ENCODE data around the gene PRPF38A. TPM values are rescaled to one million over a fixed set of nuclear protein-coding genes. Genes with fewer than 3 reads are reported as not detected.
A peak's percentile ranks its signal among the peaks of the same experiment; 100 is the strongest.

The PRPF38A gene
- total RNA-seq, 6 donors from 2014 or later = 2.7 to 39.6 (median 16.3) TPM

GRCh38 chr1:52364235-52364839 lies 40.1 kb upstream of the PRPF38A start:
- TF ChIP-seq POLR2A (IDR thresholded peaks at IDR 0.05) (no peak), CTCF (IDR thresholded peaks at IDR 0.05) (no peak), EP300 (IDR thresholded peaks at IDR 0.05) (no peak), POLR2AphosphoS5 (IDR thresholded peaks at IDR 0.05) (no peak)
- H3K4me3 ChIP-seq = peak overlapping the region in 2 of 4 donors; percentile 67 to 94
- H3K27ac ChIP-seq = peak overlapping the region; percentile 93 to 97 (median 95)
- no peaks in the 10 kb centered on the region for H3K9me3 ChIP-seq
- H3K36me3 ChIP-seq = peaks cover 24 to 48% (median 37%) of the 10 kb centered on the region in 4 donors
- peaks cover 18 to 30% (median 20%) of the 10 kb centered on the region in 4 donors for H3K4me1 ChIP-seq
- DNase-seq (no peak), ATAC-seq (ENCODE audit: low FRiP score in 2 of 2) (no peak)
- no peaks in the 10 kb centered on the region for H3K27me3 ChIP-seq
- WGBS, 2 donors = 58 to 85% methylated on average over 2 to 5 of the region's 5 CpGs

- Histone ChIP-seq H3K4me3 (peak overlapping the region; percentile 67 to 94 (median 80)), H3K9me3 (no peaks in the 10 kb centered on the region), H3K36me3 (peaks cover 17 to 39% (median 28%) of the 10 kb centered on the region in 4 donors), H3K27ac (peak overlapping the region; percentile 93 to 97 (median 95)), H3K4me1 (peaks cover 18 to 30% (median 20%) of the 10 kb centered on the region in 4 donors), H3K27me3 (no peaks in the 10 kb centered on the region)
- TF ChIP-seq POLR2AphosphoS5 (IDR thresholded peaks at IDR 0.05) = peak in 1 of 2 donors; percentile 62
- peak in 1 of 4 donors; percentile 15 for TF ChIP-seq EP300 (IDR thresholded peaks at IDR 0.05)
- no peak for TF ChIP-seq CTCF (IDR thresholded peaks at IDR 0.05)
- TF ChIP-seq POLR2A (IDR thresholded peaks at IDR 0.05) = no peak
- ATAC-seq (ENCODE audit: low FRiP score in 2 of 2) (peak; percentile 58 to 75), DNase-seq (peak in 1 of 2 donors; percentile 88)
- 8 to 9% methylated on average over 21 to 22 of the region's 22 CpGs for WGBS, 2 donors
These were observed 39.2 kb upstream of the PRPF38A start for GRCh38 chr1:52365071-52365745.

- Histone ChIP-seq H3K4me1 (peaks cover 18 to 30% (median 20%) of the 10 kb centered on the region in 4 donors), H3K9me3 (no peaks in the 10 kb centered on the region), H3K36me3 (peaks cover 10 to 32% (median 21%) of the 10 kb centered on the region in 4 donors), H3K4me3 (peak within 1 kb of the TSS; percentile 67 to 94 (median 80)), H3K27ac (peak within 1 kb of the TSS; percentile 93 to 97 (median 95)), H3K27me3 (no peaks in the 10 kb centered on the region)
- TF ChIP-seq EP300 (IDR thresholded peaks at IDR 0.05) = peak in 1 of 4 donors; percentile 71
- TF ChIP-seq POLR2AphosphoS5 (IDR thresholded peaks at IDR 0.05) = peak; percentile 97 to 98
- TF ChIP-seq CTCF (IDR thresholded peaks at IDR 0.05) = peak in 4 of 6 experiments; percentile 71 to 85 (median 79)
- peak; percentile 30 to 98 (median 90) for TF ChIP-seq POLR2A (IDR thresholded peaks at IDR 0.05)
- DNase-seq (peak; percentile 99 to 100), ATAC-seq (ENCODE audit: low FRiP score in 2 of 2) (peak; percentile 95 to 98)
- WGBS, 2 donors = 0% methylated on average over 6 to 60 of the region's 92 CpGs
These were observed 38.5 kb upstream of the PRPF38A start, which contains the start of gene CC2D1B for GRCh38 chr1:52365746-52366516. Gene CC2D1B, minus strand, starts transcription at chr1:52366205. Its CDS starts 1,585 bp downstream, at chr1:52364620.

DNA sequence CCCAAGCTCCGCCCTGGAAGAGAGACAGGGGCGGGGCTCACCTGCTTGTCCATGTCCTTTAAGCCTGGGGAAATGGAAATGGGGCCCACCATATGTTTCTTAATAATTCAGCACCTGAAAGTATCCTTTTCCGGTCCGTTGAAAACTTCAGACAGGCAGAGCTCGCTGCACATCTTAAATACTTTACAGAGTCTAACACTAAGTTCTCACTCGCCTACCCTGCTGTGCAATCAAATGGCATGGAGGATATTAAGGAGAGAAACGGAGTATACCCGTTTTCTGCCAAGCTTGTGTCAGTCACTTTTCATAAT lies 37.9 kb upstream of the PRPF38A start:
- no peak for DNase-seq
- no peak for ATAC-seq (ENCODE audit: low FRiP score in 2 of 2)
- 17 to 20% methylated on average over 8 of the region's 8 CpGs for WGBS, 2 donors
- Histone ChIP-seq H3K27ac (peak overlapping the region in 3 of 4 donors; percentile 93 to 97 (median 93)), H3K36me3 (peaks cover 6 to 26% (median 16%) of the 10 kb centered on the region in 4 donors), H3K9me3 (no peaks in the 10 kb centered on the region), H3K4me1 (peaks cover 18 to 30% (median 20%) of the 10 kb centered on the region in 4 donors), H3K27me3 (no peaks in the 10 kb centered on the region), H3K4me3 (peak overlapping the region in 3 of 4 donors; percentile 67 to 94 (median 67))
- TF ChIP-seq EP300 (IDR thresholded peaks at IDR 0.05) (no peak), POLR2A (IDR thresholded peaks at IDR 0.05) (no peak)

DNA sequence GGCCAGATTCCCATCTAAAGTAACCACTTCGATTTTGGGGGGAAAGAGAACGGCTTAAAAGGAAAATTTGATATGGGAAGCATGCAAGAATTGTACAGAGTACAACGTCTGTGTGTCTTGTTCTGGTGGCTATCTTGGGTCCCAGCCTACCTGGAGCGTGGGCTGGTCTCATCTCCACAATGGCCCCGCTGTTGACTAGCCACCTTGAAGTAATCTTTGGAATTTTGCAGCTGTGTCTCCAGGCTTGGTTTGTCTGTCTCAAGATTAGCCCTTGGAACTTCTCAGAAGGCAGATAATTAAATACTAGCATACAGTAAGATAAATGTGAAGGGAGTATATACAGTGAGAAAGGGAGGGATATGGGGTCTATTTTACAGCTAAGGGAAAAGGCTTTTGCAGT lies 37.1 kb upstream of the PRPF38A start:
- no peak for ATAC-seq (ENCODE audit: low FRiP score in 2 of 2)
- no peak for DNase-seq
- no peak overlapping the region for H3K27ac ChIP-seq
- WGBS, 2 donors = 90 to 92% methylated on average over 5 of the region's 5 CpGs
- H3K27me3 ChIP-seq = no peaks in the 10 kb centered on the region
- TF ChIP-seq POLR2A (IDR thresholded peaks at IDR 0.05) = no peak
- TF ChIP-seq POLR2AphosphoS5 (IDR thresholded peaks at IDR 0.05) = no peak
- no peak for TF ChIP-seq EP300 (IDR thresholded peaks at IDR 0.05)
- no peak for TF ChIP-seq CTCF (IDR thresholded peaks at IDR 0.05)
- H3K4me1 ChIP-seq = peaks cover 18 to 30% (median 20%) of the 10 kb centered on the region in 4 donors
- H3K36me3 ChIP-seq = peaks cover 6 to 18% (median 8%) of the 10 kb centered on the region in 4 donors
- H3K9me3 ChIP-seq = no peaks in the 10 kb centered on the region
- no peak overlapping the region for H3K4me3 ChIP-seq

All from upper lobe of left lung (tissue), 6 donors.